Measurements from ENCODE around the gene MTMR4.
"Not testable (repeated sequence)": the region's sequence is repeated elsewhere in the genome, so short reads cannot be mapped to it uniquely, and the experiment has no call there.

MTMR4 gene

DNA sequence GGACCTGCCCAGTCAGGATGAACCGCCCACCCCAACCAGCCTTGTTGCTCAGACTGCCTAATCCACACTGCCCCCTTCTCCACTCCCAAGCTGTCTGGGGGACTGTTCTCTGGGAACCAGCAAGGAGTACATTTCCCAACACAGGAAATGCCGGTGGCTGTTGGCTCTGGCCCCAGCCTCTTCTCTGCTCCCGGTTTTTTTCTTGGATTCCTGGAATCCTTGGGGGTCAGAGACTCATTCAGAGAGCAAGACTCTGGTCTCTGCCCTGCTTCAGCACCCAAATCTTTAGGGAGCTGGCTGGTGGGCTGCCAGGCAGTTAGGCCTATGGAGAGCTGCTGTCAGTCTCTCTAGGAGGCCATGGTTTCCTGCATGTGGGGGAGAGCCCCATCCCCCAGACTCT lies 10.8 kb upstream of the MTMR4 start:
- no peak for DNase-seq (ENCODE audit: low read depth in 3 of 3)

DNA sequence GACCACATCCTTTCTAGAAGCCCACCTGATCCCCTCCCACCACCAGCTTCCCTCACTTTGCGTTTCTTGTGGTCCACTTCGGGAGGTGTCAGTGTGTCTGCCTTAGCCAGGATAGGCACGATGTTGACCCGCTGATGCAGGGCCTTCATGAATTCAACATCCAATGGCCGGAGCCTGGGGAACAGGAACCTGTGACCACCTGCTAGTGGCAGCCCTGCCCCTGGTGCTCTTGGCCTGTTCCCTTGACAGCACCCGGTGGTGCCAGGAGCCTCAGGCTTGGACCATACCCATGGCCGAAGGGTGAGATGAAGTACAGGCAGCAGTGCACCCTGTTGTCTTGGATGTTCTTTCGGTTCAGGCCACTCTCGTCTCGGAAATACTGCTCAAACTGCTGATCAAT lies 7.2 kb upstream of the MTMR4 start:
- no peak for DNase-seq (ENCODE audit: low read depth in 3 of 3)

DNA sequence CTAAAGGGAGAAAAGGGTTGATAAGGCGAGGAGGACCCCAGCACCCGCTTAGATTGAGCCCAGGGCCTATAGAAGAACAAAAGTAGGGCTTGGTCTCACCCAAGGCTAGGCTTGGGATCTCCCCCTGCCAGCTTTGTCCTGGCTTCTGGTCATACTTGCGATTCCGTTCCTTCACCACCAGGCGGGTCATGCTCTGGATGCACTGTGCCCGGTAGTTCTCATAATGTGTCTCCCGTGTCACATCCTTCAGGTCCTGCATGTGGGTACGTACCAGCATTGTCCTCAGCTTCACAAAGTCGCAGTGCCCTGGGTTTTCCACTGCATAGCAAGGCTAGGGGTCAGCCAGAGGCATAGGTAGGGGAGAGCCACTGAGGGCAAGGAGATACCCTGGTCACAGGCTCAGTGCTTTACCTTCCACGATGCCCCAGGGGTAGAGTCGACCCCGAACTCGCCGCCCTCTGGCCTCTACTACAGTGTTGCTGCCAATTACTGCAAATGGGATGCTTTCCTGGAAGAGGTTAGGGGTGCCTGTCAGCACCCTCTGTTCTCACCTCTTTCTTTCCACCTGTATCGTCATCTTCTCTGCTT lies 6.5 kb upstream of the MTMR4 start:
- no peak for DNase-seq (ENCODE audit: low read depth in 3 of 3)

GRCh38 chr17:58517928-58518609 lies 3.6 kb upstream of the MTMR4 start:
- peak; percentile 99 to 100 (median 99) for DNase-seq (ENCODE audit: low read depth in 3 of 3)

DNA sequence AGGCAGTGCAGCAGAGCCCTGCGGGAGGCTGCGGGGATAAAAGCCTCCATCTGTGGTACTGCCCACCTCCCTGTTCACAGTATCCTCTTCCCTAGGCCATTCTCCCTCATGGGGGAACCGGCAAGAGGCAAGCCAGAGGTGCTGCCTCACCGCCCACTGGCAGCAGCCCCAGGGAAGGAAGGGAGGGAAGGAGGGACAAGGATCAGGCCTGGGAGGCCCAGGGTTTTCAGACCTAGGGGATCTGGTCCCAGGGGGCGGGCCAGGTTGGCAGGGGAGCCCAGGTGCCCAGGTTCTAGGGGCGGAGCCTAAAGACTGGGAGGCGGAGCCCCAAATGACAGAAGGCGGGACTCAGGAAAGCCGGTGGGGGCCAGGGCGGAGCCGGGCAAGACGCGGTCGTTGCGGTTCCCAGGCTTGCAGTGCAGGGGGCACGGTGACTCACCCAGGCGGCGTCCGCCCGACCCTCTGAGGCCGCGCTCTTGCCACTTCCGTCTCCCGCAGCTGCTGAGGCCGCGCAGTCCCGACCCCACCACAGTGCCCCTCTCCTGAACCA lies 3.0 kb upstream of the MTMR4 start:
- no peak for DNase-seq (ENCODE audit: low read depth in 3 of 3)

- no peak for DNase-seq (ENCODE audit: low read depth in 3 of 3)
Measured at GRCh38 chr17:58516644-58517377, 2.4 kb upstream of the MTMR4 start.

DNA sequence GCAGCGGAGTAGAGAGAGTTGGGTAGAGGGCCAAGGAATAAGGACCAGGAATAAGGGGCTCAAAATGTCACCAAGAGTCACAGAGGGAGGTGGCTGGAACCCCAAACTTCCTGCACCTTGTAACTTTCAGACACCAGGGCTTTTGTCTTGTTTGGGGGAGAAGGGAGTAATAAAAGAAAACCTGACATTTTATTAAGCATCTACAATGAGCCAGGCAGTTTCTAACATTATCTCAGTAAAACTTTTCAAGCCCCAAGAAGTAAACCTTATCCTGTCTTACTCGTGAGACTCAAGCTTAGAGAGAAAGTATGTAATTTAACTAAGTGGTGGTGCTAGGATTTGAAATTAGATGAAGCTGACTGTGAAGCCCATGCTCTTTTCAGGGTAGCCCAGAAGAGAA lies 848 bp upstream of the MTMR4 start:
- DNase-seq (ENCODE audit: low read depth in 3 of 3), result no peak

- no peak for DNase-seq (ENCODE audit: low read depth in 3 of 3)
Measured at GRCh38 chr17:58514770-58515157, 326 bp upstream of the MTMR4 start.

DNA sequence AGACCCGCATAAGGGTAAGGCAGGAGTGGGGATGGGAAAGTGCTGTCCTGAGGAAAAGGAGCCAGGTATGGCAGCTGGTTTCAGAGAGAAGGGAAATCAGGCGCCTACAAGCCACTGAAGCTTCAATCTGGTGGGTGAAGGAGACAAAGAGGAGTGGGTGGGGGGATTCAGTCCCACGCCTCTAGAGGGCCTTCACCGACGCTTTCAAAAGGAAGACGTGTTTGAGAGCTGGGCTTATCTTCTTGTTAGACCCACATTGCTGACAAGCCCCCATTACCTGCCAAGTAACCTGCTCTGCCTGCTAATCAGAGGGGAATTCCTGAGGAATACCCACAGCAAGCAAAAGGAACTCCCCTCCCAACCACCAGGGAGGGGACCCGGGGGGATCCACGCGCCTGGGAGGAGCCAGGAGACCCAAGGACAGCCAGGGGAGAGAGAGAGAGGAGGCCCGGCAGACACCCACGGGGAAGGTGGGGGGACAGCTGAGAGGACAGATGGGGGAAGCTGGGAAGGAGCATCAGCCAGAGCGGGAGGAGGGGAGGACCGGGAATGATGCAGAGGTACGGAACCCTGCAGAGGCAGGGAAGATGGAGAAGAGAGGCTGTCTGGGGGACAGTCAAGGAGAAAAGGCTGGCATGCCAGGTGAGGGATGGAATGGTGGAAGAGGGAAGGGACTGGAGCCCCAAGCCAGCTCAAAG lies 1.0 kb downstream of the MTMR4 start:
- peak in 1 of 3 experiments; percentile 26 for DNase-seq (ENCODE audit: low read depth in 3 of 3)

DNA sequence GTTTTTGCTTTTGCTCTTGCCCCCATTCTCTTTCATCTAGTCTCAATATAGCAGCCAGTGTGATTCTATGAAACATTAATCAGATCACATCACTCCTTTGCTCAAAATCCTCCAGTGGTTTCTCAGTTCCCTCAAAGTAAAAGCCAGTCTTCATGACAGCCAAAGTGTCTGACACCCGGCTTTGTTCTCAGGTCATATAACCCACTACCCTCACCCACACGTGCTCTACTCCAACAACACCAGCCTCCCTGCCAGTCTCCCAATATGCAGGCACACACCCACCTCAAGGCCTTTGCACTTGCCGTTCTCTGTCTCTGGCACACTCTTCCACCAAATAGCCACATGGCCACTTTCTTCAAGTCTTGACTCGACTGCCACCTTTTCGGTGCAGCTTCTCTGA lies 4.4 kb downstream of the MTMR4 start:
- DNase-seq (ENCODE audit: low read depth in 3 of 3), result no peak

DNA sequence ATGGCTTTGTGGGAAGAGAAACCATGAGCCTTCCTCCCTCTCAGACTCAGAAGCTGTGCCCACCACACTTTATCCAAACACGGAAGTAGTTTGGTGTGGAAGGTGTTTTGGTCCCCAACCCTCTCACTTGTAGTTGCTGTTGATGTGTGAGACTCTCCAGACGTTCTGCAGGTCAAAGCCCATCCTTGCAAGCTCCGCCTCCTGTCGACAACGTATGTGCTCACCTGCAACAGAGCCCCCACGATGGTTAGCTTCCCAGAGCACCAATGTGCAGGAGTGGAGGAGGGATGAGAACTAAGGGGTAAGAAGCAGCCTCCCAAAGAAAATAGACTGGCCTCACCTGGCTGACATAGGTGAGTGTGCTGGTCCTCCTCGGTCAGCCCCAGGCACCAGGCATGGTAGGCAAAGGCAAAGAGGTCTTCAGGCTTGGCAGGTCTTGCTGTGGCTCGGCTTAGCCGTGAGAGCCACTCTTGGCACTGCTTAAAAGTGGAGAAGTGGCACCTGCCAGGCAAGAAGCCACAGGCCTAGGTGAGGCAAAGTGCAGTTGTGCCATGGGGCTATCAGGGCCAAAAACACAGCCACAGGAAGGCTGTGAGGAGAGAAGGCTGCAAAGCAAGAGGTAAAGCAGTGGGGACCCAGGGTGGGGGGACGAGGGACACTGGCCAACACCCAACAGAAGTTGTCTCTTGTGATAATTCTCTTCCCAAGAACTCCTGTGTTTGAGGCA lies 5.9 kb downstream of the MTMR4 start:
- no peak for DNase-seq (ENCODE audit: low read depth in 3 of 3)

DNA sequence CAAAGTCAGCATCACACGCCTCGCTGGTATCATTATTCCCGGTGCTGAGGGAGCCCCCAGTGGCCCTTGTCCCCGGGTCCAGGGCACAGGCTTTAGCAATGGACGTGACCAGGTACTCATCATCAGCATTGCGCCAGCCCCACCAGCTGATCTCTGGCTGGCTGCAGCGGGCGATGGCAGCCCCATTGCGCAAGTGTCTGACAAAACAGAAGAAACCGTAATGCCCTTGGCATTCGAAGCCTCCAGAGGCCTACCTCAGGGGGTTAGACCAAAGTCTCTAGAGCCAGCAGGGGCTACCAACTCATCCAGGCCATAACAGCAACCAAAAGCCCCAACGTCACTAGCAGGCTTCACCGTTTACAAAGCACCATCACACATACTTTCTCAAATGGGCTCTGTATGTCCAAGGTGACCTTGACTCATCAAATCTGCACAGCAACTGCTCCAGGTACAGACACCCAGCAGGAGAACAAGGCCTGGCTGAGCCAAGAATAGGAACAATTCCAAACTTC lies 7.3 kb downstream of the MTMR4 start:
- no peak for DNase-seq (ENCODE audit: low read depth in 3 of 3)

DNA sequence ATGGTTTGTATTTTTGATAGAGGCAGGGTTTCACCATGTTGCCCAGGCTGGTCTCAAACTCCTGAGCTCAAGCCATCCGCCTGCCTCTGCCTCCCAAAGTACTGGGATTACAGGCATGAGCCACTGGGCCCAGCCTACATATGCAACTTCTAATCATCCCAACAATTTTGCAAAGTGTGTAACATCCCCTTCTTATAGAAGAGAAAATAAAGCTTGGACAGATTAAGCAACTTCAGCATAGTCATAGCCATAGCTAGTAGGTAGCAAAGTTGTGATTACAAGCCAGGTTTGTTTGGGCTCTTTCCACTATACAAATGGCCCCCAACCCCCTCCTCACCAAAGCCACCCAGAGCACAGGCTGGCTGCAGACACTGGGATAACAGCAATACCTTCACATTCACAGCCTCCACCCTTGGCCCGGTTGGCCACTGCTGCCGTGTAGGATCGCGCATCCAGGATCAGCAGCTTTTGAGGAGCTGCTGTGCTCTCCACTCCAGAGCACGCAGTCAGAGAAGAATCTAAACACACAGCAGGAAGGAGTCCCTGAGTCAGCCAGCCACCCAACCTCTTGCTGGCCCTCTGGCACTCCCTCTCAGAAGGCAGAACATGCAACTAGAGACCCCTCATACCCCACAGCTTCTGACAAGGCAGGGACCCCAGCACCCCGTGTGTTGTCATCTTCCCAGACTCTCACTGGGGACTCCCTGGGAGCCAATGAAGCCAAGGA lies 7.9 kb downstream of the MTMR4 start:
- DNase-seq (ENCODE audit: low read depth in 3 of 3), result no peak

DNA sequence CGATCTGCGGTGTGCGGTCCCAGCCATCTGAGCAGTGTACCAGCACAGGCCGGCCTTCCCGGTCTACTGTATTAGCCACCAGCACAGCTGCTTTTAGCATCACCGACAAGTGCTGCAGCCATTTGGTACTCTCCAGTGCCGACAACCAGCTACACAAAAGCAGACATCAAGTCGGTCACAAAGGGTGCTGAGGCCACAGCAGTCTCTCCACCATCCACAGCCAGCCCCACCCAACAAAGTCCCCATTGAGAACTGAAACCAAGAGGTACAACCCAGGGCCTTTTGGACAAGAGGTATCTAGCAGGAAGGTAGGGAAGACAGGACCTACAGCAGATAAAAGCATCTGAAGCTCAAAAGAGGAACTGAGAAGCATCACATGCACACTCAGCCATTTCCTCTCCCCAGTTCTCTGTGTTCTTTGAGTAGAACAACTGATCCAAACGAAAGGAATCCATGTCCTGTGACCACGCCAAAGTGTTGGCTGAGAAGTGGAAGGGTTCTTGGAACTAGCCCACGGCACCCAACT lies 9.5 kb downstream of the MTMR4 start:
- no peak for DNase-seq (ENCODE audit: low read depth in 3 of 3)

GRCh38 chr17:58503866-58504265 lies 10.6 kb downstream of the MTMR4 start:
- DNase-seq (ENCODE audit: low read depth in 3 of 3), result no peak

GRCh38 chr17:58503134-58503533 lies 11.3 kb downstream of the MTMR4 start:
- not testable (repeated sequence) for DNase-seq (ENCODE audit: low read depth in 3 of 3)

DNA sequence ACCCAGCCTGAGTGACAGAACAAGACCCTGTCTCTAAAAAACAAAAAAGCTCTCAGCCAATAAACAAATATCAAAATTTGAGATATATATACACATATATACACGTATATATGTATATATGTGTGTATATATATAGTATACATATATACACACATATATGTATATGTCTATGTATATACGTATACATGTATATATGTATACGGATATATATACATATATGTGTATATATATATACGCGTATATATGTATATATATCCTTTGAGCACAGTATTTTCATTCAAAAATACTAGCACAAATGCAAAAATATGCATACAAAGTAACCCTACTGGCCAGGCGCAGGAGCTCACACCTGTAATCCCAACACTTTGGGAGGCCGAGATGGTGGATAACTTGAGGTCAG lies 13.0 kb downstream of the MTMR4 start:
- DNase-seq (ENCODE audit: low read depth in 3 of 3), result no peak

DNA sequence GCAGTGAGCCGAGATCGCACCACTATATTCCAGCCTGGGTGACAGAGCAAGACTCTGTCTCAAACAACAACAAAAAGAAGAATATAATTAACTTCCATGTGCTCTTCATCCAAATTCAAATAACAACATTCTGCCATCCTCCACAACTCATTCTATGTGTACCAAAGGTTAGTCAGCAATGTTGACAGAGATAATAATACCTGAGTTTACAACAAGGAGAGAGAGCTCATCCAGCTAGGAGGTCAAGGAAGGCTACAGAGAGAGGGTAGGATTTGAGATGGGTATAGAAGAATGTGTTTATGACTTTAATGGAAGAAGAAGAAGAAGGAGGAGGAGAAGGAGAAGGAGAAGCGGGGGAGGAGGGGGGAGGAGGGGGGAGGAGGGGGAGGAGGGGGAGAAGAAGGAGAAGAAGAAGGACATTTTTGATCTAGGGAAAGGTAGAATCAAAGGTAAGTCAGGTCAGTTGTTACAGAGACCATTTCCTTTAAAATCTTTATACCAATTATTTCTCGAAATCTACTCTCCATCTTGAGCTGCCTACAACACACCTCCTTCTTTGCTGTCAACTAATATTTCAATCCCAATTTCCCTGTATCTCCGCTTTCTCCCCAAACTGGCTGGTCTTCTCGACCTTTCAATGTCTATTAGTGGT lies 16.1 kb downstream of the MTMR4 start:
- no peak for DNase-seq (ENCODE audit: low read depth in 3 of 3)

- DNase-seq (ENCODE audit: low read depth in 3 of 3), result no peak
Measured at GRCh38 chr17:58493506-58493905, 20.9 kb downstream of the MTMR4 start.

Measured in stimulated activated CD4-positive, alpha-beta T cell treated with anti-CD3 and anti-CD28 coated beads, TNF-alpha, amount 100 ng/mL, for 24 hours (primary cell).